Measurements from ENCODE around the gene TMEM204.

Gene TMEM204

DNA sequence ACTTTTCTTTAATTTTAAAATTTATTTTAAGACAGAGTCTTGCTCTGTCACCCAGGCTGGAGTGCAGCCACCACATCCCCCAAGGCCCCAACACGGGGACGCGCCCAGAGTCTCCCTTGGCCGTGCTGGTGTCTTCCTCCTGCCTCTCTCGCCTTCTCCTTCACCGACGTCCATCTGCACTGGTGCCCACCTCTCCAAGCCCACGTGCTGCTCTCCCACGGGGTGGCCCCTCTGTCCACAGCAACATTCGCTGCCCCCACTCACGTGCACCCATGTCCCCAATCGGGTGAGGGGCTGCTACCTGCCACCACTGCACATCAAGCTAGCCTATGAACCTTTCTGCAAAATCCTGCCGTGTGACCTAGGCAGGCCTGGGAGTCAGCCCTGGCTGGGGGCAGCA lies 3.1 kb downstream of the TMEM204 start:
- Mint-ChIP-seq H3K27me3 (no peaks in the 10 kb centered on the region), H3K9me3 (no peaks in the 10 kb centered on the region), H3K4me3 (peak overlapping the region; percentile 100), H3K4me1 (peaks cover 69% of the 10 kb centered on the region), H3K36me3 (peaks cover 54% of the 10 kb centered on the region), H3K27ac (peak overlapping the region; percentile 81)
- no peak for DNase-seq
- CTCF ChIA-PET: interaction anchor here (1.1 kb wide), 1 partner anchor 108 kb away, joined by 3 read pairs; no protein-coding TSS in a partner anchor

DNA sequence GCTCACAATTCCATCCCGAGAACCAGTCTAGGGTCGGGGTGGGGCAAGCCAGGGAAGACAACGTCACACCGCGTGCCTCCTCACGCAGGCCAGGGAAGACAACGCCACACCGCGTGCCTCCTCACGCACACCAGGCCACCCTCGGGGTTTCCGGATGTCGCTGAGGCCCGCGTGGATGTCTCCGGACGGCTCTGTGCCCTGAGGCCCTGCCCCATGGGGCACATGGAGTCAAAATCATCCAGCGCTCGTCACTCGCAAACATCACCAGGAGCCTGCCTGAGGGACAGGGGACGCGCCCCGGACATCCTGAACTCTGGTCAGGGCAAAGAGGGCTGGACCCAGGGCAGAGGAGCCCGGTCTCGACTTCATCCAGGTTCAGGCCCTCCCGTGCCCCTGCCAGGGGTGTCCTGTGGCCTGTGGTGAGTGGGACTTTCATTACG lies 3.7 kb downstream of the TMEM204 start:
- peaks cover 58% of the 10 kb centered on the region for H3K36me3 Mint-ChIP-seq
- H3K4me1 Mint-ChIP-seq: peaks cover 75% of the 10 kb centered on the region
- peak overlapping the region; percentile 100 for H3K4me3 Mint-ChIP-seq
- DNase-seq: no peak
- no peaks in the 10 kb centered on the region for H3K27me3 Mint-ChIP-seq
- CTCF ChIA-PET: no interaction called here
- no peaks in the 10 kb centered on the region for H3K9me3 Mint-ChIP-seq
- H3K27ac Mint-ChIP-seq: peak overlapping the region; percentile 86

DNA sequence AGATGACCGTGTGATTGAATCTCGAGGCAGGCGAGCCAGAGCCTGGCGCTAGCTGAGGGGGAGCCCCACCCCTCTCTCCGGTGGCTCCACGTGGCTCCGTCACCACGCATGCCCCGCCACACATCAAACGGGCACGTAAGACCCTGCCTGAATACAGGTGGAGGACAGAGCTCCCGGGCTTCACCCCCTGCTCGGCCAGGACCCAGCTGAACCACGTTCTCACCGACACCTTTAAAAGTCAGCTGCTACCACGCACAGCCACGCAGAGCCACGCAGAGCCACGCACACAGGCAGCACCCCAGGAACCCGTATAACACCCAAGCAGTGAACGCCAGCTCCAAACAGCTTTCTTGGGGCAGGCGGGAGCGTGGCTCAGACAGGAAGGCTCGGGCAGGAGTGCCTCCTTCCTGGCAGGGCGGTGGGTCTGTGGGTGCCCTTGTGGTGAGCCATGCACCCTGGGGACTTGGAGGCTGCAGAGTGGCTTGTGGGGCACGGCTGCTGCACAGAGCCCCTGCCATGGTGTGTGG lies 4.4 kb downstream of the TMEM204 start:
- H3K36me3 Mint-ChIP-seq: peaks cover 63% of the 10 kb centered on the region
- peaks cover 75% of the 10 kb centered on the region for H3K4me1 Mint-ChIP-seq
- DNase-seq: peak; percentile 64
- peak overlapping the region; percentile 86 for H3K27ac Mint-ChIP-seq
- no peaks in the 10 kb centered on the region for H3K27me3 Mint-ChIP-seq
- H3K9me3 Mint-ChIP-seq: no peaks in the 10 kb centered on the region
- CTCF ChIA-PET: no interaction called here
- peak overlapping the region; percentile 100 for H3K4me3 Mint-ChIP-seq

DNA sequence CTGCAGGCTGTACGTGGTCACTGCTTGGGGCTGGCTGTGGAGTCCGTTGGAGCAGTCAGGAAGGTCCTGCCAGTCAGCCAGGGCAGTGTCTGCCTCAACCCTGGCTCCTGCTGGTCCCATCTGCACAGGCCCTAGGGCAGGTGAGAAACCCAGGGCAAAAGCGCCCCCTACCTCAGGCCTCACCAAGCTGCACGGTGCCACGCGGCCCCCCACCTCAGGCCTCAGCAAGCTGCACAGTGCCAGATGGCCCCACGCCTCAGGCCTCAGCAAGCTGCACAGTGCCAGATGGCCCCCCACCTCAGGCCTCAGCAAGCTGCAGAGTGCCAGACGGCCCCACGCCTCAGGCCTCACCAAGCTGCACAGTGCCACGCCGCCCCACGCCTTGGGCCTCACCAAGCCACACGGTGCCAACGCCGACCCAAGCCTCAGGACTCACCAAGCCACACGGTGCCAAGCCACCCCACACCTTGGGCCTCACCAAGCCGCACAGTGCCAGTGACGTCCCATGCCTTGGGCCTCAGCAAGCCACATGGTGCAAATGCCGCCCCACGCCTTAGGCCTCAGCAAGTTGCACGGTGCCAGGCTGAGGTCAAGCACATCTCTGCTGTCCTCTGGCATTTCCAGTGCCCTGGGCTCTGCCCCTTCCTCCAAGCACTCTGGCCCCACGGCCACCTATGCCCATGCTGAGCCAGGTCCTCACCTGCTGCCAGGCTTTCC lies 5.5 kb downstream of the TMEM204 start:
- CTCF ChIA-PET: interaction anchor here (1.1 kb wide), 1 partner anchor 36 kb away, joined by 3 read pairs; no protein-coding TSS in a partner anchor
- Mint-ChIP-seq H3K27me3 (no peaks in the 10 kb centered on the region), H3K4me1 (peaks cover 80% of the 10 kb centered on the region), H3K27ac (peak overlapping the region; percentile 86), H3K4me3 (peak overlapping the region; percentile 21), H3K36me3 (peaks cover 69% of the 10 kb centered on the region), H3K9me3 (no peaks in the 10 kb centered on the region)
- peak; percentile 54 for DNase-seq

DNA sequence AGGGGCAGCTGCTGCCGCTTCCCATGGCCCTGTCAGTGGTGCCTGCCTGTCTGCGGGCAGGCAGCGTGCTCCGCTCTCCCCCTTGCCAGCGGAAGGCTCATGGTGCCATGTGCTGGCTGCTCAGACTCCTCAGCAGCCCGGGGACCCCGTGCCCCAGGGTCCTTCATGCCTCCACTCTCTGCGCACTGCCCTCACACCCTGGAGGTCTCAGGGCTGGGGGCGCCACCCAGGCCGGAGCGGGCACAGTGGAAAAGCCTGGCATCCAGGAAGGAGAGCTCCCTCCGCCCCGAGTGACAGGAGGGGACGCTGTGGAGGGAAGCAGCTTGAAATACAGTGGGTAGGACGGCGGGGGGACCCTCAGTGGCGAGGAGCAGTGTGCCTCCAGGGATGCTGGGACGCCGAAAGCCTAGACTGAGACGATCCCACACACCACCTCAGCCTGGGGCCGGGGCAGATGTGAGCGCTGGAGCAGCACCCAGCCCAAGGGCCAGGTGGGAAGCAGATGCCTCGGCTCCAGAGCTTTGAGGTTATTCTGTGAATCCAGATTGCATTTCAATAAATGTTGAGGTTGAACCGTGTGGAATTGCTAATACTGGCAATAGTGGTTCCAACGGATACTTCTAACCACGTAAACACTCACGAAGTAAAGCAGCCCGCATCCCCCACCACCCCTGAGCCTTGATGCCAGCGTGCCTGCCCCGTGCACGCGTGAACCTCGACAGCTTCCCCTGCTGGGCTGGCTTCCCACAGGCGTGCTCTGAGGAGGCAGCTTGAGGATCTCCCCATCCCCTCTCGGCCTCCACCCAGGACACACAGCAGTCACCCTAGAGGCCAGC lies 6.5 kb downstream of the TMEM204 start:
- H3K27ac Mint-ChIP-seq: peak overlapping the region; percentile 28
- H3K4me1 Mint-ChIP-seq: peaks cover 89% of the 10 kb centered on the region
- H3K9me3 Mint-ChIP-seq: no peaks in the 10 kb centered on the region
- peaks cover 70% of the 10 kb centered on the region for H3K36me3 Mint-ChIP-seq
- H3K27me3 Mint-ChIP-seq: no peaks in the 10 kb centered on the region
- no peak for DNase-seq
- H3K4me3 Mint-ChIP-seq: no peak overlapping the region
- CTCF ChIA-PET: interaction anchor here (0.6 to 1.1 kb wide), 2 partner anchors 37 to 121 kb away, joined by 3 read pairs; no protein-coding TSS in a partner anchor

DNA sequence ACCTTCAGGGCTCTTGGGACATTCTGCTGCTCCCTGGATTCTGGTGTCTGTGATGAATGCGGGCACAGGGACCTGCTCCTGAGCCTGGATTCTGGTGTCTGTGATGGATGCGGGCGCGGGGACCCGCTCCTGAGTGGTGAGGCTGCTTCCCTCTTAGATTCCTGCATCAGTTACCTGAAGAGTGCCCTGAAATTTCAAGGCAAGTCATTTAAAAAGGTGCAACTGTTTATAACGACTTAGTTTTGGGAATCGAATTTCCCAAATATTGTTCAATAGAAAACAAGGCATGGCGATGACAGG lies 7.0 kb downstream of the TMEM204 start:
- peaks cover 67% of the 10 kb centered on the region for H3K36me3 Mint-ChIP-seq

DNA sequence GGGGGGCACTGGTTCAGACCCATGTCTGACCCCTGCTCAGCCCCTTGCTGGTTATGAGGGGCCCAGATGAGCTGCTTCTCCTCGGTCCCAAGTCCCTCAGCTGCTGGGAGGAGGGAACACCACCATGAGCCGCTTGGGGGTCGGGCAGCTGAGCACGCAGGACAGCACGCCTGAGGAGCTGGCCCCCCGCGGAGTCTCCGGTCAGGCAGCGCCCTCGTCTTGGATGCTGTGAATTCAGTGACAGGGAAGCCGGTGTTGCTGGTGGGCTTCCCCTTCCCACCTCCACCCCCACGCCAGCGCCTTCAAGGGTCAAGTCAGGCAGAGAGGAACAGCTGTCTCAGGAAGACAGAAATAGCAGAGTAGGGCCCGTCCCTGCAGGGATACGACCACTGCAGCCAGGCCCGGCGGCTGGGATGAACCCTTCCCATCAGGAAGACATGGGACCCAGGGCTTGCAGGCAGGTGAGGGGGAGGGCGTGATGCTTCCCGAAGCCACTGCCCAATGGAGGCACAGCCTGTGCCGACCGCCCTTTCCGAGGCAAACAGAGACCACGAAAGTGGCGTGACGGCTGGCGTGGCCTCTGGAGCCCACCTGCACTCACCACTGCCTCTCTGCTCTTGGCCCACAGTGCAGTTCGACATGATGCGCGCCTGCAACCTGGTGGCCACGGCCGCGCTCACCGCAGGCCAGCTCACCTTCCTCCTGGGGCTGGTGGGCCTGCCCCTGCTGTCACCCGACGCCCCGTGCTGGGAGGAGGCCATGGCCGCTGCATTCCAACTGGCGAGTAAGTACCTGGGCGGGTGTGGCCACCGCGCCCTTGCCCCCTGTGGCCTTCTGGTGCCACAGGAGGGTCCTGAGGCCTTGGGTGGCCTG lies 8.1 kb downstream of the TMEM204 start:
- peaks cover 95% of the 10 kb centered on the region for H3K4me1 Mint-ChIP-seq
- H3K9me3 Mint-ChIP-seq: no peaks in the 10 kb centered on the region
- H3K27ac Mint-ChIP-seq: peak overlapping the region; percentile 86
- CTCF ChIA-PET: interaction anchor here (1.1 kb wide), 1 partner anchor 177 kb away, joined by 3 read pairs; no protein-coding TSS in a partner anchor
- no peaks in the 10 kb centered on the region for H3K27me3 Mint-ChIP-seq
- no peak for DNase-seq
- peaks cover 65% of the 10 kb centered on the region for H3K36me3 Mint-ChIP-seq
- no peak overlapping the region for H3K4me3 Mint-ChIP-seq

More for the DNA sequence above, 7.0 kb downstream of the TMEM204 start:
- peak overlapping the region; percentile 60 for H3K27ac Mint-ChIP-seq
- no peak for DNase-seq
- peaks cover 92% of the 10 kb centered on the region for H3K4me1 Mint-ChIP-seq
- H3K9me3 Mint-ChIP-seq: no peaks in the 10 kb centered on the region
- no peaks in the 10 kb centered on the region for H3K27me3 Mint-ChIP-seq
- H3K4me3 Mint-ChIP-seq: peak overlapping the region; percentile 37
- CTCF ChIA-PET: no interaction called here

DNA sequence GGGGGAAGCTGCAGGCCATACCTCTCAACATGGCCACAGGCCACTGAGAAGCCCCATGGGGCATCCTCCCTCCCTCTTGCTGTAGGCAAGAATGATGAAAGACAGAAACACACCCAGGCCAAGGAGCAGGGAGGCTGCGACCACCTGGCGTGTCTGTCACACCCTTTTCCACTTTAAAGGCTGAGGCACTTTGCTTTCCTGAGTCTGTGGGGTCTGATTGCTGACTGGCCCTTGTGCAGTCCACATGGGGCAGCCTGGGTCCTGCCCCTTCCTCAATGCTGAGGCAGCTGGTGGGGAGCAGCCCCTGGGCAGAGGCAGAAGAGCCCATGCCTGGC lies 8.7 kb downstream of the TMEM204 start:
- H3K36me3 Mint-ChIP-seq: peaks cover 65% of the 10 kb centered on the region
- H3K9me3 Mint-ChIP-seq: no peaks in the 10 kb centered on the region
- H3K27ac Mint-ChIP-seq: peak overlapping the region; percentile 86
- CTCF ChIA-PET: interaction anchor here (1.1 kb wide), 1 partner anchor 177 kb away, joined by 3 read pairs; no protein-coding TSS in a partner anchor
- no peak overlapping the region for H3K4me3 Mint-ChIP-seq
- no peak for DNase-seq
- no peaks in the 10 kb centered on the region for H3K27me3 Mint-ChIP-seq
- peaks cover 95% of the 10 kb centered on the region for H3K4me1 Mint-ChIP-seq

DNA sequence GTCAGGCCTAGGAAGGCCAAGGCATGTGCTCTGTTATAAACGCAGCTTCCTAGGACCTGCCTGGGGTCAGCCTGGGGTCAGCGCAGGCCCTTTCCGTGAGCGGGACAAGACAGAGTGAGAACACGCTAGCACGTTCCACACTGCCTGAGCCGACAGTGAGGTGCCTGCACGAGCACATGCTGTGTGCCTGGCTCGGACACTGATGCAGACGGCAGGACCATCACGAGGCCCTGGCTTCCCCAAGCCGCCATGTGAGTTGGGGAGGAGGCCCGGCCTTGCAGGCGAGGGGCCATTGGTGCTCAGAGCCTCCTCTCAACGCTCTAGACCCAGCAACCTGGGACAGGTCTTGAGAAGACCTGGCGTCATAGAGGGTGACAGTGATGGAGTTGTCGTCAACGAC lies 9.1 kb downstream of the TMEM204 start:
- no peak for DNase-seq
- H3K4me1 Mint-ChIP-seq: peaks cover 91% of the 10 kb centered on the region
- H3K36me3 Mint-ChIP-seq: peaks cover 65% of the 10 kb centered on the region
- CTCF ChIA-PET: no interaction called here
- no peak overlapping the region for H3K4me3 Mint-ChIP-seq
- H3K27ac Mint-ChIP-seq: peak overlapping the region; percentile 86
- no peaks in the 10 kb centered on the region for H3K9me3 Mint-ChIP-seq
- H3K27me3 Mint-ChIP-seq: no peaks in the 10 kb centered on the region

DNA sequence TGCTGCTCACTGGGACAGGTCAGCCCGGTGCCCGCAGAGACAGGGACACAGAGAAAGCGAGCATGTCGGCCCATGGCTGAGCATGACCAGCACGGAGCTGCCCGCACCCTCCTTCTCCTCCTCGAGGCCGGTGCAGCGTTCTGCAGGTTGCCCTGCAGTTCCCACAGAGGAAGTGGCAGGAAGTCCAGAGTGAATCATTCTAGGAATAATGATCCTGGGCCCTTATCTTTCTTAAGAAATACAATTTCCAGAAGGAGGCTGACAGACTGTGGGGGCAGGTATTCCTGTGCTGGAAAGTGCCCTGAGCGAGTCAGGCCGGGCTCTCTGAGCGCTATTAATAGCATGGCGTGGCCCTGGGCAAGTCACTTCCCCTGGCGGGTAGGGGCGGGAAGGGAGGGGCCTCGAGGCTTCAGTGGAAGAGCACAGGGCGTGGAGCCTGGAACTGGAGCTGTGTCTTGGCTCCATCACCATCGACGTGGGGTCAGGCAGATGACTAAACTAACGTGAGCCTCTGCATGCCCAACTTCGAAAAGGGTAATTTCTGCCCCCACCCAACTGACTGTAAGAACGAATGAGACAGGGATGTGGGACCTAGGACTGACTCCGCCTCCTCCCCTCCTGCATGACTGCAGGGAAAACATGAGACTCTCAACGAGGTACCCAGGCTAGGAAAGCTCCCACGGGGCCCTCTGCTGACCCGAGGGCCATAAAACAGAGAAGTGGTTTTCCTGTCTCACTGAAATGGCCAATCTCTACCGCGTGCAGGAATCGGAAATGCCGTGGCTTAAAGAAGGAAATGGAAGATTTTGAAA lies 9.8 kb downstream of the TMEM204 start:
- Mint-ChIP-seq H3K4me3 (peak overlapping the region; percentile 56), H3K27me3 (no peaks in the 10 kb centered on the region), H3K4me1 (peaks cover 86% of the 10 kb centered on the region), H3K9me3 (no peaks in the 10 kb centered on the region), H3K36me3 (peaks cover 63% of the 10 kb centered on the region), H3K27ac (peak overlapping the region; percentile 86)
- DNase-seq: peak; percentile 68
- CTCF ChIA-PET: no interaction called here

DNA sequence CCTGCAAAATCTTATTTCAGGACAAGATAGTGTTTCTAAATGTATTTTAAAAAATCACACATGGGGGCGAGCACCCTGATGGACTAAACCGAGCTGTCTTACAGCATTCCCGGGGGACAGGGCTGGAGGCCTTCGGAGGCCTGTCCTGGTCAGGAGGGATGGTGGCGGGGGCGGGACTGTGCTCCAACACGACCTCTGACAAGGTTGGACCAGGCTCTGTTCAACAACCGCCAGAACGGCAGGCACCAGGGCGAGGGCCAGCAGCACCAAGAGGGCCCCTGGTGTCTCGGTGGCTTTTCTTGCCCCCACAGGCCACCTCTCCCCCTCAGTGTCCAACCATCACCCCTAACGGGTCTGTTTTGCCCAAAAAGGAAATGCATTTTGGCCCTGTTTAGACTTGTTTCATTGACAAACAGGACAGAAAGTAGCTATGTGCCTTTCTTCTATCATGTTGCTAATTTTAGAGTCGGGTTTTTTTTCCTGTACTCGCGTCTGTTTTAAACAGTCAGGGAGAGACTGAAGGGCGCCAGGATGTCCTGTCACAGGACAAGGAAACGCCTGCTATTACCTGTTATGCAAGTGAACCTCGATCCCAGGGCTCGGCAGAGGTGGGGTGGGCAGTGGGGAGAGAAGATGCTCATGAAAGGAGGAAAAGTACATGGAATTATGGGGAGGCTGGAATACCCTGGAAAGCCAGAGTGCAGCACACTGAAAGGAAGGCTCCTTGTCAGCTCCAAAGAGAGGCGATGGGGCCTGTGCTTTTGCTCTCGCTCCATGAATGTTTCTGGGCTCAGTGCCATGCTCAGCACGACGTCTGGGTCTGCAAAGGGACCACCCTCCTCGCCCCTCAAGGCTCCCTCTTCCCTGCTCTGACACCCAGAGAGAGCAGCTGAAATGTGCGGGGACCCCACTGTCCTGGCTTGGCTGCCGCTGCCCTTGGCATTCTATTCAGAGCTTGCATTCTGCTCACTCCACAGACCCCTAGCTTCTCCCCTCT lies 11.9 kb downstream of the TMEM204 start:
- Mint-ChIP-seq H3K27me3 (no peaks in the 10 kb centered on the region), H3K4me3 (peak overlapping the region; percentile 22)
- CTCF ChIA-PET: no interaction called here

DNA sequence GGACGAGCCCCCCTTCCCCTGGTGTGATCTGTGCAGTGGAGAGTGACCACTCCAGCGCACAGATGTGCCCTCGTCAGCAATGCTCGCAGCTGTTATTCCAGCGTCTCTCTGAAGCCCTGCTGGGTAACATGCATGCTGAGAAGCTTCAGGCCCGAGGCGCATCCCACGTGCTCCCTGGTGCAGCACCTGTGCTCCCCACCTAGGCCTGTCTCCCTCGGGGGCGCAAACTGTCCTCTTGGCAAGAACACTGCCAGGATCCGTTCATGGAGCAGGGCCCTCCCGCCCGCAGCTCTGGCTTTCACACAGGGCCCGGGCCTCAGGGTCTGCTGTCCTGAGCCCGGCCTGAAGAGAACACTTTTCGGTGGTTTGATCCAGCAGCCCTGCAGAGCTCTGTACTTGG lies 13.0 kb downstream of the TMEM204 start:
- Mint-ChIP-seq H3K36me3 (peaks cover 65% of the 10 kb centered on the region), H3K4me1 (peaks cover 59% of the 10 kb centered on the region), H3K27me3 (no peaks in the 10 kb centered on the region), H3K27ac (peak overlapping the region; percentile 52), H3K4me3 (no peak overlapping the region), H3K9me3 (no peaks in the 10 kb centered on the region)
- CTCF ChIA-PET: interaction anchor here (1.2 kb wide), 1 partner anchor 11 kb away, joined by 3 read pairs; no protein-coding TSS in a partner anchor
- no peak for DNase-seq

More for the DNA sequence above, 11.9 kb downstream of the TMEM204 start:
- H3K36me3 Mint-ChIP-seq: peaks cover 67% of the 10 kb centered on the region
- peak overlapping the region; percentile 86 for H3K27ac Mint-ChIP-seq
- DNase-seq: no peak
- no peaks in the 10 kb centered on the region for H3K9me3 Mint-ChIP-seq
- H3K4me1 Mint-ChIP-seq: peaks cover 69% of the 10 kb centered on the region

Data from activated naive CD4-positive, alpha-beta T cell treated with anti-CD3 and anti-CD28 coated beads, Interleukin-2, amount 10 ng/mL, durations not matched to agents 7 days and 5 days (primary cell).